HS-27A (cell line): ENCODE results near the gene CROCC.
A peak's percentile ranks its signal among the peaks of the same experiment; 100 is the strongest.

Experiments
- DNase-seq: peaks from one replicate; pipeline ENCODE4 v3.0.0-alpha.2; 2012; ENCODE audit warnings: low read depth, missing footprints

CROCC gene

DNA sequence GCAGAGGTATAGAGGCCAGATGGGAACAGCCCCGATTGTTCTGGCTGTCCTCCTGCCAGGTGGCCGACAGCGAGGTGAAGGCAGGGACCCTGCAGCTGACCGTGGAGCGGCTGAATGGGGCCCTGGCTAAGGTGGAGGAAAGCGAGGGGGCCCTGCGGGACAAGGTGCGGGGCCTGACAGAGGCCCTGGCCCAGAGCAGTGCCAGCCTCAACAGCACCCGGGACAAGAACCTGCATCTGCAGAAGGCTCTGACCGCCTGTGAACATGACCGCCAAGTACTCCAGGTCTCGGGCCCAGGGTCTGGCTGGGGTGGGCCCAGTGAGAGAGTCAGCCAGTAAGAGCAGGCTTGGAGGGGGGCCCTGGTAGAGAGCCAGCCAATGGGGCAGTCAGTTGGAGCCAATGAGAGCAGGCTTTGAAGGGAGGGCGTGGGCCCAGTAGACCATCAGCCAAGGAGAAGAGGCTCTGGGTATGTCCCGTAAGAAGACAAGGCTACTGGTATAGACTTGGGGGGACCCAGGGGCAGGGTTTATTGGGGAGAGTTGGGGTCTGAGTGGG lies 47.4 kb downstream of the CROCC start:
- no peak for DNase-seq

DNA sequence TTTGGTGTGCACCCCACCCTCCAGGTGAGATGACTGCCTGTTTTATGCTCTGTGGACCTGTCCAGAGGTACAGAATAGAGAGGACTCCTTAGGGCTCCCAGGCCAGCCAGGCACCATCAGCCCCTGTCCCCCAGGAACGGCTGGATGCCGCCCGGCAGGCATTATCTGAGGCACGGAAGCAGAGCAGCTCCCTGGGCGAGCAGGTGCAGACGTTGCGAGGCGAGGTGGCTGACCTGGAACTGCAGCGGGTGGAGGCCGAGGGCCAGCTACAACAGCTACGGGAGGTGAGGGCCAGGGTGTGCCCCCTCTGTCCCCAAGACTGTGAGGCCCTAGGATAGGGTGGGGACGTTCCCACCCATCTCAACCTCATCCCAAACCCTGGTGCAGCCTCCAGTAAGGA lies 47.9 kb downstream of the CROCC start:
- DNase-seq, result no peak

DNA sequence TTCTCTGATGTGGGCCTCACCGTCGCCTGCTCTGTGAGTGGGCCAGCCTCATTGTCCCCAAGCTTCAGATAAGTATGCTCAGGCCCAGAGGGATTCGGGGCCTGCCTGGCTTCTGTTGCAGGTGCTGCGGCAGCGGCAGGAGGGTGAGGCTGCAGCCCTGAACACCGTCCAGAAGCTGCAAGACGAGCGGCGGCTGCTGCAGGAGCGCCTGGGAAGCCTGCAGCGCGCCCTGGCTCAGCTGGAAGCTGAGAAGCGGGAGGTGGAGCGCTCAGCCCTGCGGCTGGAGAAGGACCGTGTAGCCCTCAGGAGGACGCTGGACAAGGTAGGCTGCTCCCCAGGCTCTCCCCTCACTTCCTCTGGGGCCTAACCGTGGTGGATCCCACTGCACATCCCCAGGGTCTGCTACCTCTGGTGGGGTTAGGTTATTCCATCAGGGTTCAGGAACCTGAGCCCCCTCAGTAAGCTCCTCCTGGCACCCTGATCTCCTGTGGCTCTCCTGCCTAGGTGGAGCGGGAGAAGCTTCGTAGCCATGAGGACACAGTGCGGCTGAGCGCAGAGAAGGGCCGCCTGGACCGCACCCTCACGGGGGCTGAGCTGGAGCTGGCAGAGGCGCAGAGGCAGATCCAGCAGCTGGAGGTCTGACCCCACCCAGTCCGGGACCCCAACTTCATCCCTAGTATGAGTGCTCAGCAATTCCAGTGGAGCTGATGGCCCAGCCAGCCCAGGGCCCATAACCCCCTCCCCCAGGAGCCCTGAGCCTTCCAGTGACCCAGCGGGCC lies 48.6 kb downstream of the CROCC start:
- no peak for DNase-seq

DNA sequence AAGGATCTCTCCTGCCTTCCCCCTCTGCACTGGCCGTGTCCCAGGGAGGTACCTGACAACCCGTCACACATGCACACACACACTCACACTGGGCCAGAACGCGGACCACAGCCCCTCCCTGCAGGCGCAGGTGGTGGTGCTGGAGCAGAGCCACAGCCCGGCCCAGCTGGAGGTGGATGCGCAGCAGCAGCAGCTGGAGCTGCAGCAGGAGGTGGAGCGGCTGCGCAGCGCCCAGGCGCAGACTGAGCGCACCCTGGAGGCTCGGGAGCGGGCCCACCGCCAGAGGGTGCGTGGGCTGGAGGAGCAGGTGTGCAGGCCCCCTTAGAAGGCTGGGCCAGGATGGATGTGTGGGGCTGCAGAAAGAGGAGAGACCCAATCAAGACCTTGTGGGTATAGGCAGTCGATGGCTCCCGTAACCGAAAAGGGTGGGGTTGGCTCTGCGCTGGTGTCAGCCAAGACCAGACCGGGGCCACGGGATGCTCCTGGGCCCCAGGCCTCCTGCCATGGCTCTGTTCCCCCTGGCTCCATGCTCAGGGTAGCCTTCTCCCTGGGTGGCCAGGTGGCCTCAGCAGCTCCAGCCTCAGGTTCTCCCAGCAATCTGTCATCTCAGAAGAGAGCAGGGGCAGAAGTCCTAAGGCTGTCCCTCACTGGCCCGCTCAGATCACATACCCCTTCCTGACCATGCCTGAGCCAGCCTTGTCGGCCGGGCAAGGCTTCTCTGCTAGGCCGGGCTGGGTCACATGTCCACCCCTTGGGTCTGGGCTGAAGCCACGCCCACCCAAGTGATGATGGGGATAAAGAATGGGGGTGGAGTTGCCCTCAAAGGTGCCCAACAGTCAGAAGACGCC lies 49.8 kb downstream of the CROCC start:
- DNase-seq, result no peak

DNA sequence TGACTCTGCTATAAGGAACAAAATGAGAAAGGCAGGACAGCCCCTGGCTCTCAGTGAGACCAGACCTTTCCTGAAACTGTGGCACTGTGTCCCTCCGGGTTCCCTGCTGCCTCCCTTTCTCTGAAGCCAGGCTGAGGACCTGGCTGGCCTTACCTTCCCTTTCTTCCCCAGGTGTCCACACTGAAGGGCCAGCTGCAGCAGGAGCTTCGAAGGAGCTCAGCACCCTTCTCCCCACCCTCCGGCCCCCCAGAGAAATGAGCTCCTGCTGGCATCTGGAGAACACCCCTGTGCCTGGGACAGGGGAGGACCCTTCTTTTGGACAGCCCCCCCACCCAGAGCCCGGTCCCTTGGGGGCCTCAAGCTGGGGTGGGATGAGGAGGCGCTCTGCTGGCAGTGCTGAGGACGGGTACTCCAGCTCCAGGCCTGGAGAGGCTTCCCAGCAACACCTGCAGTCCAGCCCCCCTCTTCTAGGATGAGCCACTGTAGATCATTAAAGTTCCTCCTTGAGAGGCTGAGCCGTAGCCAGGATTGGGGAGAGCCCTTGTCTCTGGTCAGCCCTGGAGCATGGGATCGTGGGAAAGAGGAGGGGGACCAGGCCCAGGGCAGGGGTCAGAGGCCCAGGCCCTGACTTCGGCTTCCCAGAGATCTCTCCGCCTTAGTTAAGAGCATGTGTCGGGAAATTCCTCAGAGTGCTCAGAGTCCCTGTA lies 50.6 kb downstream of the CROCC start:
- DNase-seq, result no peak

DNA sequence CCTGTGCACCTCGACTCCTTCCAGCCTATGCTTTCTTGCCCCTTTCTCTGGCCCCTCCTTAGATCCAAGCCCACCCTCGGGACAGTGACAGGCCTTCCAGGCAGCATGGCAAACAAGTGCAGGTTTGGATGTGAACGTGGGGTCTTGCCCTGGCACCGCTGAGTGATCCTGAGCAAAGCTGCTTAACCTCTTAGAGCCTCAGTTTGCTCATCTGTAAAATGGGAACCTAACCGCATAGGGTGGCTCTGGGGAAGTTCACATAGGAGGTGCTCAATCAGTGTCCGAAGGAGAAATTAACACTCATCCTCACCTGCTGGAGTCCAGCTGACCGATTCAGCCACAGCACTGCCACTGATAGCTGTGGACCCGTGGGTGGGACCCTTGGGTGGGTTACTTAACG lies 51.5 kb downstream of the CROCC start:
- no peak for DNase-seq

DNA sequence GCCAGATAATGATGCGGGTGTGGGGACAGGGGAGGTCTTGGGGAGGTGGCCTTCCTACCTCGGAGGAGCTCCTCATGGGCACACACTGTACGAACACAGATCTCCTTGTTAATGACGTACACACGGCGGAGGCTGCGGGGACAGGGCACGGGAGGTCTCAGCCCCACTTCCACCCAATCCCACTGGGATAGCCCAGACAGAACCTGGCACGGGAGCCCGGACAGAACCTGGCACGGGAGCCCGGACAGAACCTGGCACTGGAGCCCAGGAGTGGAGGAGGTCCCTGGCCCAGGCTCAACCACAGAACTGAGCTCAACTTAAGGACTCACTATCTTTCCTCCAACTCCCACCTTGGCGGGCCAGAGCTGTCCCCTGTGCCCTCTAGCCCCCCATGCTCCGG lies 53.5 kb downstream of the CROCC start:
- no peak for DNase-seq

DNA sequence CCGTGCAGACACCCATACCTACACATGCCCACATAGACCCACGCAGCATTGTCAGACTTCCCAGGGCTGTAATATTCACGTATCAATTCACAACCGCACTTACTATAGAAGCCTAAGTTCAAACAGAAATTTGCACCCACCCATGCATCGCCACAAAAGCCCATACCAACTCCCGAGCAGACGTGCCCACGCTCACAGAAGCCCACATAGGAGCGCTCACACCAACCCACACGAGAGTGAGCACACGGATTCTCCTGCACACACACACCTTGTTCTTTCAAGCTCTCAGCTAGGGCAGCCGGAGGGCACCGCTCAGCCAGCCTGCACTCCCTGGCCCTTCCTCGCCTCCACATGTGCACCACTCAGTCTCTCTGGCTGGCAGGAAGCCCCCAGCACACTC lies 54.1 kb downstream of the CROCC start:
- no peak for DNase-seq

DNA sequence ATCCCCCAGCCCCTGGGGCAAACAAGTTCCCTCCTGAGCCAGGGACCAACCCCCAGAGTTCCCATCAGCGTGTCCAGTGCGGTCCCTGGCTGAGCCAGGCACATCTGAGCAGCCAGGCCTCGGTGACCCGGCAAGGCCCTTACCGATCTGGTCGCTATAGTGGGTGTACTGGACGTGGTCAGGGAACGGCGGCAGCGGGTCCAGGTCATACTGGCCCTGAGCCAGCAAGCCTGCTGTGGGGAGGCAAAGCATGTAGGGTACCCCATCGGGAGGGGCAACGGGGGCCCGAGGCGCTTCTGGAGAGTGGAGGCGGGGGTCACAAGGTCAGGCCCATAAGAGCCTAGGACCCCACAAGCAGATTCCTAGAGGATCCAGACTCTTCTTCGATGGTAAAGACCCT lies 55.2 kb downstream of the CROCC start:
- no peak for DNase-seq

DNA sequence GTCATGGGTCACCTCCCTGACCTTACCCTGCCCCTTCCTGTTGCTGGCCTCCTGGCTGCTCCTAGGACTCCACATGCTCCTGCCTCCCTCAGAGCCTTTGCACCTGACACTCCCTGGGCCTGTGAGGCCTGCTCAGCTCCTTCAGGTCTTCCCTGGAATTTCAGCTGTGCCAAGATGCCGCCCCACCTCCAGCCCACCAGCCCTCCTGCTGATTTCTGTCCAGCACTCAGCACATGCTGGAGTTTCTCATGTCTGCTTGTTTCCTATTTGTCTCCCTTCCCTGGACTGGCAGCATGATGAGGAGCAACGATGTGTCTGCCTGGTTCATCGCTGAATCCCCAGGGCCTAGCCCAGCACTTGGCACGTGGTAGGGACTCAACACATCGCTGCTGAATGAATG lies 55.6 kb downstream of the CROCC start:
- DNase-seq, result no peak

DNA sequence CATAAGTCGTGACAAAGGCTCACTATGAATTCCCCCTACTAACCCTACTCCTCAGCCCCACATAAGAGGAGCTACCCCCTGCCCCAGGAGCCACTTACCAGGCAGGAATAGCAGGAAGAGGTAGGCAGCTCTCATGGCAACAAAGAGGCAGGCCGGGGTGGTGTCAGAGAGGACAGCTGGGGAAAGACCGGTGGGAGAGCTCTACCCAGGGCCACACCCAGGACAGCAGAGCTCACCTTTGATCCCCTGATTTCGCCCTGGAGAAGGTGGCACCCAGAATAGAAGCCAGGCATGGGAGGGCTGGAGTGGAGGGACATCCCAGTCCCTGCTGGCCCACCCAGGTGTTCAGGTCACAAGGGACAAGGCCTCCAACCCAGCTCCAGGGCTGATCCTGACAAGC lies 56.4 kb downstream of the CROCC start:
- DNase-seq, result no peak

DNA sequence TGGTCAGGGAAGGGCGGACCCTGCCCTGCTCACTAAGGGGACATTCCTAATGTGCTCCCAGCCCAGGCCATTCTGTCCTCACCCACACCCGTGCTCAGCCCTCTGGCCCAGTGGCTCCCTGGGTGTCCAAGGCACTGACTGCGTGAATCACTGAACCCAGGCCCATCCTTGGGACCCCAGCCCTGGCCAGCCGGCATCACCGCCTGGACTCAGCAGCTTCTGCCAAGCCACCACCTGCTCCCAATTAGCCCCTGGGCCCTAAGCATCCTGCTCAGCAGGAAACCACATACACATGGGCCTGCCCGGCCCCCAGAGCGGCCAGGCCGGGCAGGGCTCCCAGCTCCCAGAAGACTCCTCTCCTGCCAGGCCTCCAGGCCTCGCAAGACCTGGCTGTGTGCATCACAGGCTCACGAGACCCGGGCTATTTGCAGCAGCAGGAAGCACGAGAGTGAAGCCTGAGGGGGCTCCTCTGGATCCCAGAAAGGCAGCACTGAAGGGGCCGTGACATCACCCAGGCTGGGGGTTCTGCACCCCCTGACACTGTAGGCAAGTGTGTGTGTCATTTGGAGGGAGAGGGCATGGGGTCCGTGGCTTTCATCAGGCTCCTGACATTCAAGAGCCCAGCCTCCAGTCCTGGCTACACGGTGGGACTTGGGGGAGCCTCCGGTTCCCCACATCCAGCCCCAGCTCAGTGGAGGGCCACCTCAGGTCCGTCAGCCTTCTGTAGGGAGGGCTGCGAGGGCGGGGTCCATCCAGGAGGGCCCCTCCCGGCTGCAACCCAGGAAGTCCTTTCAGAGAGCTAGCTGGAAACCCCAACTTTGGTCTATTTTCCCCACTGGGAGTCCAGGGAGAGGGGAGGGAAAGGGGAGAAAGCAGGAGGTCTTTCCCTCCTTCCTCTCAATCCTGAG lies 57.1 kb downstream of the CROCC start:
- no peak for DNase-seq

DNA sequence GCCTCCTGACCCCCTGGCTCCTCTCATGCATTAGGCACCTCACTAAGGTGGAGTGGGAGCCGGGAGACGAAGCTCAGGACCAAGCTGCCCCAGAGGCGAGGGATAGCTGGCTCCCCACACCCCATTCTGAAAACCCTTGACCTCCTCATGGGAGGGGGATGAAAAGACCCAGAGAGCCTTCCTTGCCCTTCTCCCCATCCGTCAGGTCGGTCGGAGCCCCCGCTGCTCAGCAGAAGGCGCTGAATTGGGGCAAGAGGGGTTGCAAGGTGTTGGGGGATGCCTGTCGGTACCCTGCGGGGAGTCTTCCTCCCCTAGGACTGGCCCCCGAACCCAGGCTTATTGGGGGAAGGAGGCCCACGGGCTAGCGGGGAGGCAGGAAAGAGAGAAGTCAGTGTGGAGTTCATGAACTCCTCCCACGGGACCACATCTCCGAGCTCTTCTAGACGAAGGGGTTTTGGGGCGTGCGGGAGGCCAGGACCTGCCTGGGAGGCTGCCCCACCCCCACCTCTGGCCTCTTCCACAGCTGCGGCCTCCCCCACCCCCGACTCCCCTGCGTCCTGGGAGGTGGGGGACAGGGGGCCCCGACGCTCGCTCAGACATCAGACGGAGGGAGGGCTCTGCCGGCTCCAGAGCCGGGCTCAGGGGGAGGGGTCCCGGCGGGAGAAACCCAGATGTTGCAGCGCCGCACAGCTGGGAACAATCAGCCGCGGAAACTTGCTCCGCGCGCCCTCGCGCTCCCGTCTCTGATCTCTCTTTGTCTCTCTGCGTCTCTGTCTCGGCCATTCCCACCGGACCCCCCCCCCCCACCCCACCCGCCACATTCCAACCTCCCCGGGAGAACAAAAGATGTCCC lies 58.0 kb downstream of the CROCC start:
- no peak for DNase-seq

DNA sequence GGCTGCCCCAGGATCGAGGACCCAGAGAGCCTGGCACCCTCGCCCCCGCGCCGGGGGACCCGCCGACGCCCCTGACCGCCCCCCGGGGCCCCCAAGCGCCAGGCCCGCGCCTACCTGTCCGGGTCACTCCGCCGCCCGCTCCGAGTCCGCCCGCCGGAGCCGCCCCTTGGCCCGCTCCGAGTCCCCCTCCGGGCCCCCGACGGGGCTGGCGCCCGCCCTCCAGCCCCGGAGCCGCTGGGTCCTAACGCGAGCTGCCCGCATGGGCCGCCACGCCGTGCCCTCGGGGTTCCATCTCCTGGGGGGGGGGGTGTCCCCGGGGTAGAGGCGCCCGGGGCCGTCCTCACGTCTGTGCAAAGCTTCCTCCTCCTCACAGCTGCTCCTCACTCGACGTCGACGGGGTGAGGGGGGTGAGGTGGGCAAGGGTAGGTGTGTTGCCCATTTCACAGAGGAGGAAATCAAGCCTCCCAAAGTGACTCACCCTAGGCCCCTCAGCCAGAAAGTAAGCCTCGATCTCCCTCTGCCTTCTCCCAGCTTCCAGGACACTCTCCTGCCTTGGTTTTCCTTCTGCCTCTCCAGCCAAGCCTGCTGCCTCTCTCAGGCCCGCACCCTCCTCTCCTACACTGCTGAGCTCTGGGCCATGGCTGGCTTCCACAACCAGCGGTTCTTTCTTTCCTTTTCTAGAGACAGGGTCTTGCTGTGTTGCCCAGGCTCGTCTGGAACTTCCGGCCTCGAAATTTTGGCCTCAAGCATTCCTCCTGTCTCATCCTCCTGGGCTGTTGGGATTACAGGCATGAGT lies 58.9 kb downstream of the CROCC start, which contains the start of gene MFAP2:
MFAP2 (minus strand) TSS at position 148 of the 796 bp plus-strand sequence. CDS start 2,347 bp downstream, outside the sequence.
- DNase-seq, result no peak

DNA sequence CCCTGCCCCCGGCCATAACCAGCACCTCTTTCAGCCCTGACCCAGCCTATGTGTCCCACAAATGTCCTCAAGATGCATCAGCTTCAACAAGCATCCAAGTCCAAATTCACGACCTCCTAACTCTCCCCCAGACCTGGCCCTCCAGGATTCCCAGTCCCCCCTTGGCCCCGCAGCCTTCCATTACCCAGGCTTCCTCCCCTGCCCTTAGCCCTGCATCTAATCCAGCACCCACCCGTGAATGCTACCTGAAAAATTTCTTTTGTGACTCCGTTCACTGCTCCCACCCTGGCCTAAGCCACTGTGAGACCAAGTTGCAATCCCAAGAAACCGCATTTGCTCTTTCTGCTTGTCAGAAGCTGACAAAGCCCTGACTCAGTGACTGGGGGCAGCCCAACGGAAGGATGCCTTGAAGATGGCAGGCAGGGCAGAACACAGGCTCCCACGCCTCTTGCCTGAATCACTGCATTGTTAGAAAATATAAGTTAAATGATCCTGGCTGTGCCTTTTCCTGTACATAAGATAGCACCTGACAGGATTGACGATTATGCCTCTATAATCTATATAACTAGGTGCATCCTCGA lies 59.6 kb downstream of the CROCC start:
- DNase-seq, result peak; percentile 53

DNA sequence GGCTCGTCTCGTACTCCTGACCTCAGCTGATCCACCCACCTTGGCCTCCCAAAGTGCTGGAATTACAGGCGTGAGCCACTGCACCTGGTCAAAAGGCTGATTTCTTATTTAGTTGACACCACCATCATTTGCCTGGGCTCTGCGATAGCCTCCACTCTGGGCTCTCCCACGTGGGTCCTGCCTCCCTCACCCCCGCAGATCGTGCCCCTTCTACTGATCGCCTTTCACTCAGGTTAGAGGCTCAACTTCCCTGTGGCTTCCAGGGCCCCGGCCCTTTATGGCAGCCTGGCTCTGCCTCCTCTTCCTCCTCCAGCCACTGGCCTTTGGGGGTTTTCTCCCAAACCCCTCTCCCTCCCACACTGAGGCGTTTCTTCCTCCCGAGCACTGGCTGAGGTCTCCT lies 61.2 kb downstream of the CROCC start:
- no peak for DNase-seq

DNA sequence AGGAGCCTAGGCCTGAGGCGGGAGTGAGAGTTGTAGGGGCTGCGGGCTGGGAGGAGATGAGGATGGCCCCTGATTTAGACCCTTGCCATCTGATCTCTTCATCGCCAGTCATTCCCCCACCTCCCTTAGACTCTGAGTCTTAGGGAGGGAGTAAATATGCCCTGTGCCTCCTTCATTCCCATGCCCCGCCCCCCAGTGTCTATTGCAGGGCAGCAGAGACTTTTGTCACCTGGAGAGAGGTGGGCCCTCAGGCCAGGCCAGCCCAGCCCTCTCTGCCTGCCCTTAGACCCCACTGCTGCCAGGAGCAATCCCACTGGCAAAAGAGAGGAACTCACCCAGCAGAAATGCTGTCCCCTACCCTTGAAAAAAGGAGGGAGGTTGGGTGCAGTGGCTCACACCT lies 61.9 kb downstream of the CROCC start:
- no peak for DNase-seq

DNA sequence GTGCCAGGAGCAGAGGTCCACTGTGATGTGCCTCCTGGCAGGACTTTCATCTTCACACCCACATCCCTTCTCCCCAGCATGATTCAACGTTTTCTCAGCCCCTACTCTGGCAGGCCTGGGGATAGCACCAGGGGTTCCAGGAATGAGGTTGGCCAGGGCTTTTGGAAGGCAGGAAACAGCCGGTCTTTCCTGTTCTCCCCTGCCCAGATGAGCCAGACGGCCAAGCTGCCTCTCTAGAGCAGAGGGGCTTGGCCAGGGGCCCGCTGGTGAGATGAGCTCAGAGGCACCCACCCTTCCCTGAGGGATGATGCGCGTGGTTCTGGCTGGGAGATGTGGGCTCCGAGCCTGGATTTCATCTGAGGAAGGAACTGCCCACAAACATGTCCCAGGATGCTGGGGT lies 63.0 kb downstream of the CROCC start:
- DNase-seq, result no peak

DNA sequence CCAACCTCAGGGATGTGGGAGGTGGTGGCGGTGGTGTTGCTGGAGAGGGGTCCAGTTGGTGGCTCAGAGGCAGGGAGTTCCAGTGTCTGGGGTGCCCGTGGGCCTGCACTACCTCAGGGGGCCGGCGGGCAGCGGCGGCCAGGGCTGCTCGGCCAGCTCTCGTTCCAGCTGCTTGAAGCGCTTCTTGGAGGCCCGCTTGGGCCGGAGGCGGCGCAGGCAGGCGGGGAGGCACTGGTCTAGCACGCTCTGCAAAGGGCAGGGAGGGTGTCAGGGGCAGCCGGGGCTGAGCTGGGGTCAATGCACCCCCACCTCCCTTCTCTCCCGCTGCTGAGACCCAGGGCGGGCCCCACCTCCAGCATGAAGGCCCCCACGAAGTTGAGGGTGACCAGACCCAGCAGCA lies 64.4 kb downstream of the CROCC start:
- DNase-seq, result no peak
